Activated CD8-positive, alpha-beta memory T cell treated with anti-CD3 and anti-CD28 coated beads, Interleukin-2, amount 10 ng/mL, durations not matched to agents 7 days and 5 days (primary cell): ENCODE measurements around the gene RAB40A. TPM values are rescaled to one million over a fixed set of nuclear protein-coding genes. Genes with fewer than 3 reads are reported as not detected.
"Not testable (repeated sequence)": the region's sequence is repeated elsewhere in the genome, so short reads cannot be mapped to it uniquely, and the experiment has no call there.

ENCODE experiments used
- ATAC-seq: fragments of 150-1000 bp; cut with Tn5 transposase; one replicate; pipeline ENCODE4 v1.10.0; 2021; ENCODE audit warnings: moderate library complexity
- CTCF ChIA-PET: fragments of 350-600 bp; sonication (Branson Sonifier 250); formaldehyde crosslinking; loops from one replicate; lab custom pipeline; 2021; ENCODE audit warnings: antibody characterized with exemption; lab: Charles Lee
- DNase-seq: peaks from one replicate; pipeline ENCODE4 v3.0.0-alpha.2; 2020
- H3K27ac Mint-ChIP-seq: one replicate; pipeline ENCODE4 v1.8.0; 2021; ENCODE audit warnings: mild to moderate bottlenecking, mixed read lengths
- H3K27me3 Mint-ChIP-seq: one replicate; pipeline ENCODE4 v1.8.0; 2021; ENCODE audit warnings: mixed read lengths
- H3K36me3 Mint-ChIP-seq: one replicate; pipeline ENCODE4 v1.8.0; 2021; ENCODE audit warnings: mild to moderate bottlenecking, mixed read lengths
- H3K4me1 Mint-ChIP-seq: one replicate; pipeline ENCODE4 v1.8.0; 2021; ENCODE audit warnings: mixed read lengths
- H3K4me3 Mint-ChIP-seq: one replicate; pipeline ENCODE4 v1.8.0; 2021; ENCODE audit warnings: mild to moderate bottlenecking, moderate library complexity, mixed read lengths
- H3K9me3 Mint-ChIP-seq: one replicate; pipeline ENCODE4 v1.8.0; 2022; ENCODE audit warnings: low read depth, mixed read lengths
- total RNA-seq, 2 experiments: library from RNA; stranded (reverse); gene quantifications; one replicate each; pipeline ENCODE4 v1.2.3, GENCODE V29; 2021

RAB40A gene
- total RNA-seq, 2 experiments from 2014 or later: 0.19 TPM; not detected in 1

- ATAC-seq, H3K4me1 Mint-ChIP-seq, H3K27me3 Mint-ChIP-seq, H3K36me3 Mint-ChIP-seq, DNase-seq, H3K27ac Mint-ChIP-seq, H3K4me3 Mint-ChIP-seq, H3K9me3 Mint-ChIP-seq: not testable (repeated sequence)
- CTCF ChIA-PET: interaction anchor here (0.6 to 1.4 kb wide), 3 partner anchors 126 to 158 kb away, joined by 3 read pairs; no protein-coding TSS in a partner anchor
These were observed 49.3 kb downstream of the RAB40A start for GRCh38 chrX:103469977-103470376.

GRCh38 chrX:103467887-103468286, 51.4 kb downstream of the RAB40A start:
- Mint-ChIP-seq H3K36me3 (no peaks in the 10 kb centered on the region), H3K27ac (no peak overlapping the region), H3K9me3 (no peaks in the 10 kb centered on the region), H3K4me1 (peaks cover 2% of the 10 kb centered on the region), H3K27me3 (no peaks in the 10 kb centered on the region), H3K4me3 (no peak overlapping the region)
- CTCF ChIA-PET: interaction anchor here (1.2 kb wide), 1 partner anchor 257 kb away, joined by 4 read pairs; no protein-coding TSS in a partner anchor
- DNase-seq (no peak), ATAC-seq (no peak)

- Mint-ChIP-seq H3K4me1 (peaks cover 2% of the 10 kb centered on the region), H3K27me3 (no peaks in the 10 kb centered on the region), H3K36me3 (no peaks in the 10 kb centered on the region), H3K27ac (no peak overlapping the region), H3K4me3 (no peak overlapping the region), H3K9me3 (no peaks in the 10 kb centered on the region)
- ATAC-seq (no peak), DNase-seq (no peak)
- CTCF ChIA-PET: no interaction called here
These were observed 52.1 kb downstream of the RAB40A start for GRCh38 chrX:103467156-103467555.

GRCh38 chrX:103464774-103465117, 54.5 kb downstream of the RAB40A start:
- no peaks in the 10 kb centered on the region for H3K27me3 Mint-ChIP-seq
- peak overlapping the region; percentile 72 for H3K4me3 Mint-ChIP-seq
- peaks cover 2% of the 10 kb centered on the region for H3K36me3 Mint-ChIP-seq
- ATAC-seq: peak; percentile 90
- H3K27ac Mint-ChIP-seq: peak overlapping the region; percentile 65
- CTCF ChIA-PET: interaction anchor here (1.3 to 2.1 kb wide), 4 partner anchors 108 to 254 kb away, joined by 6 to 17 read pairs (median 6); partner anchors contain the start of gene TCEAL9
- DNase-seq: peak; percentile 79
- H3K9me3 Mint-ChIP-seq: no peaks in the 10 kb centered on the region
- peaks cover 2% of the 10 kb centered on the region for H3K4me1 Mint-ChIP-seq

- Mint-ChIP-seq H3K9me3 (no peaks in the 10 kb centered on the region), H3K4me1 (peaks cover 2% of the 10 kb centered on the region), H3K27ac (peak overlapping the region; percentile 65), H3K36me3 (peaks cover 2% of the 10 kb centered on the region), H3K4me3 (peak overlapping the region; percentile 72), H3K27me3 (no peaks in the 10 kb centered on the region)
- DNase-seq (peak; percentile 42), ATAC-seq (peak; percentile 75)
- CTCF ChIA-PET: interaction anchor here (0.7 to 2.1 kb wide), 7 partner anchors 10 to 253 kb away, joined by 3 to 17 read pairs (median 6); partner anchors contain the start of genes BEX4 and TCEAL9
These were observed 55.1 kb downstream of the RAB40A start for GRCh38 chrX:103464072-103464773.

- no peaks in the 10 kb centered on the region for H3K9me3 Mint-ChIP-seq
- H3K4me1 Mint-ChIP-seq: peaks cover 2% of the 10 kb centered on the region
- ATAC-seq (no peak), DNase-seq (no peak)
- no peak overlapping the region for H3K4me3 Mint-ChIP-seq
- CTCF ChIA-PET: no interaction called here
- no peaks in the 10 kb centered on the region for H3K27me3 Mint-ChIP-seq
- no peak overlapping the region for H3K27ac Mint-ChIP-seq
- peaks cover 2% of the 10 kb centered on the region for H3K36me3 Mint-ChIP-seq
These were observed 58.1 kb downstream of the RAB40A start for GRCh38 chrX:103461156-103461555.

GRCh38 chrX:103460001-103460755, 59.1 kb downstream of the RAB40A start:
- H3K27ac Mint-ChIP-seq, H3K4me3 Mint-ChIP-seq, H3K4me1 Mint-ChIP-seq, H3K36me3 Mint-ChIP-seq, H3K27me3 Mint-ChIP-seq, CTCF ChIA-PET, H3K9me3 Mint-ChIP-seq, ATAC-seq: not testable (repeated sequence)
- peak; percentile 40 for DNase-seq

GRCh38 chrX:103453655-103454054, 65.6 kb downstream of the RAB40A start:
- Mint-ChIP-seq H3K4me3 (no peak overlapping the region), H3K36me3 (no peaks in the 10 kb centered on the region), H3K9me3 (no peaks in the 10 kb centered on the region), H3K27ac (no peak overlapping the region), H3K27me3 (no peaks in the 10 kb centered on the region), H3K4me1 (no peaks in the 10 kb centered on the region)
- CTCF ChIA-PET: no interaction called here
- ATAC-seq (no peak), DNase-seq (no peak)

Other genes starting within 250 kb of the RAB40A start
- gene TCEAL5, start 242.7 kb downstream of the RAB40A start, total RNA-seq: not detected
- 1 to 10 TPM; 3.5 to 5.3 TPM for gene BEX2, start 208.5 kb downstream of the RAB40A start, total RNA-seq
- gene TCEAL7, start 189.2 kb downstream of the RAB40A start, total RNA-seq: not detected
- 1 to 10 TPM; 1.5 to 2.4 TPM for gene TCEAL9, start 163.0 kb downstream of the RAB40A start, total RNA-seq
- gene BEX3, start 143.0 kb downstream of the RAB40A start, total RNA-seq: 1 to 10 TPM; 9.2 to 9.9 TPM
- gene TCEAL4, start 66.0 kb upstream of the RAB40A start, total RNA-seq: 1 to 10 TPM; 3.5 to 5.0 TPM
- 1 to 10 TPM; 1.3 to 3.1 TPM for gene TCEAL3, start 88.5 kb upstream of the RAB40A start, total RNA-seq
- 10 to 100 TPM in 1 of 2 experiments, 1 to 10 TPM in 1; 6.7 to 10.3 TPM for gene TCEAL1, start 109.5 kb upstream of the RAB40A start, total RNA-seq
- 100 to 1,000 TPM; 130 to 159 TPM for gene MORF4L2, start 167.2 kb upstream of the RAB40A start, total RNA-seq
- gene TMEM31, start 191.4 kb upstream of the RAB40A start, total RNA-seq: not detected